ENCODE data around the gene ZNF335. TPM values are rescaled to one million over a fixed set of nuclear protein-coding genes. Genes with fewer than 3 reads are reported as not detected.

The ZNF335 gene, protein sequence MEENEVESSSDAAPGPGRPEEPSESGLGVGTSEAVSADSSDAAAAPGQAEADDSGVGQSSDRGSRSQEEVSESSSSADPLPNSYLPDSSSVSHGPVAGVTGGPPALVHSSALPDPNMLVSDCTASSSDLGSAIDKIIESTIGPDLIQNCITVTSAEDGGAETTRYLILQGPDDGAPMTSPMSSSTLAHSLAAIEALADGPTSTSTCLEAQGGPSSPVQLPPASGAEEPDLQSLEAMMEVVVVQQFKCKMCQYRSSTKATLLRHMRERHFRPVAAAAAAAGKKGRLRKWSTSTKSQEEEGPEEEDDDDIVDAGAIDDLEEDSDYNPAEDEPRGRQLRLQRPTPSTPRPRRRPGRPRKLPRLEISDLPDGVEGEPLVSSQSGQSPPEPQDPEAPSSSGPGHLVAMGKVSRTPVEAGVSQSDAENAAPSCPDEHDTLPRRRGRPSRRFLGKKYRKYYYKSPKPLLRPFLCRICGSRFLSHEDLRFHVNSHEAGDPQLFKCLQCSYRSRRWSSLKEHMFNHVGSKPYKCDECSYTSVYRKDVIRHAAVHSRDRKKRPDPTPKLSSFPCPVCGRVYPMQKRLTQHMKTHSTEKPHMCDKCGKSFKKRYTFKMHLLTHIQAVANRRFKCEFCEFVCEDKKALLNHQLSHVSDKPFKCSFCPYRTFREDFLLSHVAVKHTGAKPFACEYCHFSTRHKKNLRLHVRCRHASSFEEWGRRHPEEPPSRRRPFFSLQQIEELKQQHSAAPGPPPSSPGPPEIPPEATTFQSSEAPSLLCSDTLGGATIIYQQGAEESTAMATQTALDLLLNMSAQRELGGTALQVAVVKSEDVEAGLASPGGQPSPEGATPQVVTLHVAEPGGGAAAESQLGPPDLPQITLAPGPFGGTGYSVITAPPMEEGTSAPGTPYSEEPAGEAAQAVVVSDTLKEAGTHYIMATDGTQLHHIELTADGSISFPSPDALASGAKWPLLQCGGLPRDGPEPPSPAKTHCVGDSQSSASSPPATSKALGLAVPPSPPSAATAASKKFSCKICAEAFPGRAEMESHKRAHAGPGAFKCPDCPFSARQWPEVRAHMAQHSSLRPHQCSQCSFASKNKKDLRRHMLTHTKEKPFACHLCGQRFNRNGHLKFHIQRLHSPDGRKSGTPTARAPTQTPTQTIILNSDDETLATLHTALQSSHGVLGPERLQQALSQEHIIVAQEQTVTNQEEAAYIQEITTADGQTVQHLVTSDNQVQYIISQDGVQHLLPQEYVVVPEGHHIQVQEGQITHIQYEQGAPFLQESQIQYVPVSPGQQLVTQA (N-terminal part only)
- total RNA-seq, result 17.7 and 19.6 TPM in 2 replicates

GRCh38 chr20:45971675-45972499, at the start of gene ZNF335:
Gene ZNF335, minus strand, starts transcription at chr20:45972203. Its CDS starts 793 bp downstream, at chr20:45971410.
- peak within 1 kb of the TSS; percentile 98 for H3K4me3 ChIP-seq (ENCODE audit: low read depth, low read length)
- TF ChIP-seq CTCF (IDR thresholded peaks at IDR 0.05; ENCODE audit: insufficient read depth, low read depth, low read length), result peak; percentile 18
- DNase-seq (ENCODE audit: low read depth), result peak; percentile 98

DNA sequence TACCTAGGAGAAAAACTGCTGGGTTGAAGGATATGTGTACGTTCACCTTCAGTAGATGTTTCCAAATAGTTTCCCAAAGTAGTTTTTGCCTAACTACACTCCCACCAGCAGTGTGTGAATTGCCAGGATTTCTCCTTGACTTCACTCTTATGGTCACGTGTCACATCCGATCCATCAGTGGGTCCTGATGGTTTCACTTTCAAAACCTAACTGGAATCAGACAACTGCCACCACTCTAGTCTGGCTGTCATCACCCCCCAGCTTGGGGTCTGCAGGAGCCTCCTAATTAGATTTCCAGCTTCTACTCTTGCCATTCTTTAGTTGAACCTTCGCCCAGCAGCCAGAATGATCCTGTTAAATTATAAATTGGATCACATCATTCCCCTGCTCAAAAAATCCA, 48.6 kb upstream of the ZNF335 start:
- no peak for TF ChIP-seq CTCF (IDR thresholded peaks at IDR 0.05; ENCODE audit: insufficient read depth, low read depth, low read length)
- DNase-seq (ENCODE audit: low read depth), result no peak
- H3K4me3 ChIP-seq (ENCODE audit: low read depth, low read length), result no peak overlapping the region

GRCh38 chr20:46018611-46019010, 46.6 kb upstream of the ZNF335 start:
- DNase-seq (ENCODE audit: low read depth), result no peak
- TF ChIP-seq CTCF (IDR thresholded peaks at IDR 0.05; ENCODE audit: insufficient read depth, low read depth, low read length), result no peak
- no peak overlapping the region for H3K4me3 ChIP-seq (ENCODE audit: low read depth, low read length)

DNA sequence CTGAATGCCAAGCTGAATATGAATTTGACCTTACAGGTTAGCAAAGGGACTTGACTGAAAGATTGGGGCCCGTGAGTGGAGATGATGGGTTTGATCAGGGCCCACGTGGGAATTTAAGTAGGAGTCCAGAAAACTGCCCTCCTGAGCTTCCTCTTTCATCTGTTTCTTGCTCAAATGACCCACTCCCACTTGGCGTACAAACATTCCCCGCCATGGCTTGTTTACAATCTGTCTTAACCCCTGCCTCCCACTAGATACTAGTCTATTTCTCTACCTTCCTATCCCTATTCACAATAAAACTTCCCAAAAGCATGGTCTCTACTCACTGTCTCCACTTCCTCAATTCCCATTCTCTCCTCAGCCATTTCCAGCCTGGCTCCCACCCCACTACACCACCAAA, 46.1 kb upstream of the ZNF335 start:
- no peak for DNase-seq (ENCODE audit: low read depth)
- H3K4me3 ChIP-seq (ENCODE audit: low read depth, low read length), result no peak overlapping the region
- TF ChIP-seq CTCF (IDR thresholded peaks at IDR 0.05; ENCODE audit: insufficient read depth, low read depth, low read length), result no peak

DNA sequence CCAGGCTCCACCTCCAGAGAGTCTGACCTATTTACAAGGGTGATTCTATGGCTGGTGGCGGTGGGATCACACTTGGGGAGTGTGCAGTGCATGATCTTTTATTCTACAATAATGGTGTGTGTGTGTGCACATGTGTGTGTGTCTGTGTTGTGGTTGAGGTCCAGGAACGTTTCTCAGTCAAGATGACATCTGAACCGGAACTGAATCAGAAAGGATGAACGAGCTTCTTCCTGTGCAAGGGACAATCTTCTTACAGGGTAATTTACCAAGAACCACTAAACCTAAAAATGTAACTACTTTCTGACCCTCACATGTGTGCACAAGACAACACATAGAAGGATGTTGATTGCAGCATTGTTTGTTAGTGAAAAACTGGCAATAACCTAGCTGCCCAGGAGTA, 45.3 kb upstream of the ZNF335 start:
- no peak for DNase-seq (ENCODE audit: low read depth)
- no peak for TF ChIP-seq CTCF (IDR thresholded peaks at IDR 0.05; ENCODE audit: insufficient read depth, low read depth, low read length)
- H3K4me3 ChIP-seq (ENCODE audit: low read depth, low read length), result no peak overlapping the region

All from fibroblast of villous mesenchyme (primary cell).